Measurements from ENCODE around the gene MSH3. TPM values are rescaled to one million over a fixed set of nuclear protein-coding genes. Genes with fewer than 3 reads are reported as not detected.
A peak's percentile ranks its signal among the peaks of the same experiment; 100 is the strongest.
"Not testable (repeated sequence)": the region's sequence is repeated elsewhere in the genome, so short reads cannot be mapped to it uniquely, and the experiment has no call there.

MSH3 gene
- polyA plus RNA-seq, 3 donors = 4.5 to 9.9 (median 8.0) TPM

GRCh38 chr5:80739898-80740297 lies 85.4 kb downstream of the MSH3 start:
- peak overlapping the region in 1 of 7 donors; percentile 22 for H3K27ac Mint-ChIP-seq
- H3K9me3 ChIP-seq (replicated peaks in 1 of 2; ENCODE audit: control insufficient read depth in 1 of 2, insufficient read depth in 1 of 2, low read length in 2 of 2) = no peaks in the 10 kb centered on the region
- no peaks in the 10 kb centered on the region for H3K27me3 Mint-ChIP-seq (ENCODE audit: low read depth in 3 of 3)
- H3K36me3 ChIP-seq (replicated peaks in 1 of 2; ENCODE audit: control insufficient read depth in 1 of 2, insufficient read depth in 2 of 2, low read length in 2 of 2) = peaks cover 38 to 82% of the 10 kb centered on the region in 2 donors
- H3K4me3 ChIP-seq (replicated peaks in 1 of 3; ENCODE audit: low read depth in 2 of 3, low read length in 3 of 3) = no peak overlapping the region
- no peaks in the 10 kb centered on the region for H3K79me2 ChIP-seq (ENCODE audit: insufficient read depth, low read length)
- no peak for DNase-seq
- H3K4me2 ChIP-seq (replicated peaks; ENCODE audit: extremely low read depth, low read length, poor library complexity, severe bottlenecking) = no peak overlapping the region
- intact Hi-C loops (cut with micrococcal nuclease) = no loop called here
- H3K36me3 Mint-ChIP-seq = peaks cover 40 to 68% of the 10 kb centered on the region in 2 donors
- H3K4me1 ChIP-seq (ENCODE audit: control insufficient read depth in 1 of 2, insufficient read depth in 2 of 2, low read length in 2 of 2) = no peaks in the 10 kb centered on the region
- H3K27me3 ChIP-seq (ENCODE audit: control insufficient read depth in 2 of 2, insufficient read depth in 2 of 2, low read length in 2 of 2) = no peaks in the 10 kb centered on the region
- H3K27ac ChIP-seq (ENCODE audit: low read depth in 1 of 2, low read length in 2 of 2) = no peak overlapping the region
- no peak overlapping the region for H2AFZ ChIP-seq (ENCODE audit: insufficient read depth, low read depth, low read length, poor library complexity, severe bottlenecking)
- TF ChIP-seq, protein P1, sequence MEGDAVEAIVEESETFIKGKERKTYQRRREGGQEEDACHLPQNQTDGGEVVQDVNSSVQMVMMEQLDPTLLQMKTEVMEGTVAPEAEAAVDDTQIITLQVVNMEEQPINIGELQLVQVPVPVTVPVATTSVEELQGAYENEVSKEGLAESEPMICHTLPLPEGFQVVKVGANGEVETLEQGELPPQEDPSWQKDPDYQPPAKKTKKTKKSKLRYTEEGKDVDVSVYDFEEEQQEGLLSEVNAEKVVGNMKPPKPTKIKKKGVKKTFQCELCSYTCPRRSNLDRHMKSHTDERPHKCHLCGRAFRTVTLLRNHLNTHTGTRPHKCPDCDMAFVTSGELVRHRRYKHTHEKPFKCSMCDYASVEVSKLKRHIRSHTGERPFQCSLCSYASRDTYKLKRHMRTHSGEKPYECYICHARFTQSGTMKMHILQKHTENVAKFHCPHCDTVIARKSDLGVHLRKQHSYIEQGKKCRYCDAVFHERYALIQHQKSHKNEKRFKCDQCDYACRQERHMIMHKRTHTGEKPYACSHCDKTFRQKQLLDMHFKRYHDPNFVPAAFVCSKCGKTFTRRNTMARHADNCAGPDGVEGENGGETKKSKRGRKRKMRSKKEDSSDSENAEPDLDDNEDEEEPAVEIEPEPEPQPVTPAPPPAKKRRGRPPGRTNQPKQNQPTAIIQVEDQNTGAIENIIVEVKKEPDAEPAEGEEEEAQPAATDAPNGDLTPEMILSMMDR (IDR thresholded peaks at IDR 0.05) = no peak
- no peak overlapping the region for H3K9ac ChIP-seq (ENCODE audit: insufficient read depth, low read length, poor library complexity, severe bottlenecking)
- whole genome bisulfite sequencing (ENCODE audit: insufficient coverage) = no CpG with 5 or more reads among the region's 2 CpGs
- H4K20me1 ChIP-seq (ENCODE audit: insufficient read depth, low read length) = no peaks in the 10 kb centered on the region
- H3K9me3 Mint-ChIP-seq = no peaks in the 10 kb centered on the region
- no peak overlapping the region for H3K4me3 Mint-ChIP-seq
- peaks cover 5% of the 10 kb centered on the region for H3K4me1 Mint-ChIP-seq

- H3K79me2 ChIP-seq (ENCODE audit: insufficient read depth, low read length) = not testable (repeated sequence)
These were observed 86.0 kb downstream of the MSH3 start for GRCh38 chr5:80740488-80740887.

More at GRCh38 chr5:80740488-80740887, 86.0 kb downstream of the MSH3 start:
- peaks cover 44 to 82% of the 10 kb centered on the region in 2 donors for H3K36me3 ChIP-seq (replicated peaks in 1 of 2; ENCODE audit: control insufficient read depth in 1 of 2, insufficient read depth in 2 of 2, low read length in 2 of 2)
- H3K27ac Mint-ChIP-seq; H3K27ac ChIP-seq (ENCODE audit: low read depth in 1 of 2, low read length in 2 of 2); H3K9me3 ChIP-seq (replicated peaks in 1 of 2; ENCODE audit: control insufficient read depth in 1 of 2, insufficient read depth in 1 of 2, low read length in 2 of 2); H3K27me3 ChIP-seq (ENCODE audit: control insufficient read depth in 2 of 2, insufficient read depth in 2 of 2, low read length in 2 of 2); H3K4me1 ChIP-seq (ENCODE audit: control insufficient read depth in 1 of 2, insufficient read depth in 2 of 2, low read length in 2 of 2); H4K20me1 ChIP-seq (ENCODE audit: insufficient read depth, low read length); H2AFZ ChIP-seq (ENCODE audit: insufficient read depth, low read depth, low read length, poor library complexity, severe bottlenecking); H3K4me1 Mint-ChIP-seq; H3K4me3 Mint-ChIP-seq; DNase-seq; H3K9ac ChIP-seq (ENCODE audit: insufficient read depth, low read length, poor library complexity, severe bottlenecking); H3K27me3 Mint-ChIP-seq (ENCODE audit: low read depth in 3 of 3); H3K9me3 Mint-ChIP-seq; intact Hi-C loops (cut with micrococcal nuclease); H3K4me2 ChIP-seq (replicated peaks; ENCODE audit: extremely low read depth, low read length, poor library complexity, severe bottlenecking); H3K4me3 ChIP-seq (replicated peaks in 1 of 3; ENCODE audit: low read depth in 2 of 3, low read length in 3 of 3): not testable (repeated sequence)
- peaks cover 43 to 67% of the 10 kb centered on the region in 2 donors for H3K36me3 Mint-ChIP-seq
- 96% methylated on average over 5 of the region's 12 CpGs for WGBS (ENCODE audit: insufficient coverage)
